GM23248 (cell line): ENCODE data around the gene ADGRD1.

Experiments used
- EZH2 ChIP-seq: fragments of 200-600 bp; sonication (generic); IDR thresholded peaks from 2 replicates; pipeline ENCODE4 v1.6.1; 2018; ENCODE audit warnings: antibody characterized with exemption, mild to moderate bottlenecking; ENCODE audit not compliant: insufficient read depth, poor library complexity, severe bottlenecking
- EZH2phosphoT487 ChIP-seq: fragments of 200-600 bp; sonication (generic); IDR thresholded peaks from 2 replicates; pipeline ENCODE4 v1.6.1; 2018; ENCODE audit warnings: antibody characterized with exemption, moderate library complexity, mild to moderate bottlenecking, low read depth; ENCODE audit not compliant: insufficient read depth

GRCh38 chr12:131018808-131019397, 65.2 kb downstream of the ADGRD1 start:
- TF ChIP-seq EZH2 (no peak), EZH2phosphoT487 (no peak)
